H9 (cell line): Measurements from ENCODE around the gene ALOX5AP. TPM values are rescaled to one million over a fixed set of nuclear protein-coding genes. Genes with fewer than 3 reads are reported as not detected.
A peak's percentile ranks its signal among the peaks of the same experiment; 100 is the strongest.

Experiments used
- DNase-seq: peaks from one replicate; pipeline ENCODE4 v3.0.0-alpha.2; 2017
- H2AFZ ChIP-seq: one replicate; pipeline ENCODE4 v1.6.1; 2013; ENCODE audit warnings: mild to moderate bottlenecking, low read length, control low read depth, moderate library complexity
- H2AK5ac ChIP-seq: 2 replicates; pipeline ENCODE4 v1.6.1; 2013; ENCODE audit warnings: low read length, control low read depth, mixed read lengths; ENCODE audit not compliant: insufficient read length
- H2BK120ac ChIP-seq: one replicate; pipeline ENCODE4 v1.6.1; 2013; ENCODE audit warnings: low read depth, mild to moderate bottlenecking, low read length, control low read depth, inconsistent platforms; ENCODE audit not compliant: poor library complexity, severe bottlenecking
- H2BK12ac ChIP-seq: 2 replicates; pipeline ENCODE4 v1.6.1; 2013; ENCODE audit warnings: low read length, control low read depth, mixed read lengths, low read depth; ENCODE audit not compliant: insufficient read length
- H2BK15ac ChIP-seq: 2 replicates; pipeline ENCODE4 v1.6.1; 2013; ENCODE audit warnings: low read depth, low read length, control low read depth
- H2BK20ac ChIP-seq: one replicate; pipeline ENCODE4 v1.6.1; 2013; ENCODE audit warnings: low read depth, mild to moderate bottlenecking, low read length, control low read depth, inconsistent platforms; ENCODE audit not compliant: poor library complexity, severe bottlenecking
- H2BK5ac ChIP-seq: 2 replicates; pipeline ENCODE4 v1.6.1; 2013; ENCODE audit warnings: low read length, control low read depth, mixed read lengths; ENCODE audit not compliant: insufficient read length
- H3K14ac ChIP-seq: 2 replicates; pipeline ENCODE4 v1.6.1; 2013; ENCODE audit warnings: low read length, control low read depth; ENCODE audit not compliant: insufficient read depth
- H3K18ac ChIP-seq: 2 replicates; pipeline ENCODE4 v1.6.1; 2013; ENCODE audit warnings: low read depth, mild to moderate bottlenecking, mixed read lengths, low read length, control low read depth; ENCODE audit not compliant: insufficient read length
- H3K23ac ChIP-seq: 2 replicates; pipeline ENCODE4 v1.6.1; 2013; ENCODE audit warnings: low read length, control low read depth, mixed read lengths, low read depth; ENCODE audit not compliant: insufficient read length
- H3K23me2 ChIP-seq: 2 replicates; pipeline ENCODE4 v1.6.1; 2013; ENCODE audit warnings: low read depth, mild to moderate bottlenecking, mixed read lengths, low read length, control low read depth; ENCODE audit not compliant: insufficient read length, poor library complexity, severe bottlenecking
- H3K27ac ChIP-seq: 2 replicates; pipeline ENCODE4 v1.5.1; 2013; ENCODE audit warnings: low read length, control low read depth, mixed read lengths, low read depth; ENCODE audit not compliant: insufficient read length
- H3K27me3 ChIP-seq: 2 replicates; pipeline ENCODE4 v1.6.1; 2013; ENCODE audit warnings: low read length, control low read depth, inconsistent platforms; ENCODE audit not compliant: insufficient read depth
- H3K4ac ChIP-seq: 2 replicates; pipeline ENCODE4 v1.6.1; 2013; ENCODE audit warnings: low read depth, mild to moderate bottlenecking, control low read depth, inconsistent platforms, low read length, moderate library complexity
- H3K4me1 ChIP-seq: 2 replicates; pipeline ENCODE4 v1.6.1; 2013; ENCODE audit warnings: low read length, control low read depth, inconsistent platforms; ENCODE audit not compliant: insufficient read depth
- H3K4me2 ChIP-seq: 2 replicates; pipeline ENCODE4 v1.6.1; 2013; ENCODE audit warnings: low read length, control low read depth, mixed read lengths; ENCODE audit not compliant: insufficient read length, insufficient read depth
- H3K56ac ChIP-seq: 2 replicates; pipeline ENCODE4 v1.6.1; 2013; ENCODE audit warnings: low read depth, mild to moderate bottlenecking, mixed read lengths, low read length, control low read depth; ENCODE audit not compliant: insufficient read length
- H3K79me1 ChIP-seq: 2 replicates; pipeline ENCODE4 v1.6.1; 2013; ENCODE audit warnings: low read depth, mild to moderate bottlenecking, moderate library complexity, low read length, control low read depth, inconsistent platforms; ENCODE audit not compliant: insufficient read depth, poor library complexity, severe bottlenecking
- H3K79me2 ChIP-seq: 2 replicates; pipeline ENCODE4 v1.6.1; 2013; ENCODE audit warnings: low read length, control low read depth, inconsistent platforms; ENCODE audit not compliant: insufficient read depth
- H3K9ac ChIP-seq: 2 replicates; pipeline ENCODE4 v1.6.1; 2013; ENCODE audit warnings: low read length, control low read depth, mixed read lengths; ENCODE audit not compliant: insufficient read length; ENCODE audit errors: extremely low read depth
- H3K9me3 ChIP-seq: one replicate; pipeline ENCODE4 v1.6.1; 2013; ENCODE audit warnings: low read depth, low read length, inconsistent platforms; ENCODE audit not compliant: control insufficient read depth
- H3T11ph ChIP-seq: one replicate; pipeline ENCODE4 v1.6.1; 2013; ENCODE audit warnings: mild to moderate bottlenecking, low read length, control low read depth, inconsistent platforms
- H4K20me1 ChIP-seq: one replicate; pipeline ENCODE4 v1.6.1; 2013; ENCODE audit not compliant: control insufficient read depth, insufficient read length, insufficient read depth
- H4K5ac ChIP-seq: 2 replicates; pipeline ENCODE4 v1.6.1; 2013; ENCODE audit warnings: low read depth, mild to moderate bottlenecking, mixed read lengths, low read length, control low read depth; ENCODE audit not compliant: insufficient read length
- H4K8ac ChIP-seq: replicated peaks from 2 replicates; pipeline ENCODE4 v1.6.1; 2013; ENCODE audit warnings: low read length, control low read depth, mixed read lengths, low read depth; ENCODE audit not compliant: insufficient read length
- H4K91ac ChIP-seq: 2 replicates; pipeline ENCODE4 v1.6.1; 2013; ENCODE audit warnings: low read depth, mild to moderate bottlenecking, moderate library complexity, mixed read lengths, low read length, control low read depth; ENCODE audit not compliant: insufficient read length
- H3K27ac Mint-ChIP-seq, 3 experiments: 2 replicates in 2 of 3; 3 replicates in 1 of 3; pipeline ENCODE4 v1.8.0; 2020 to 2021; ENCODE audit warnings: mixed read lengths in 3 of 3, mild to moderate bottlenecking in 1 of 3, moderate library complexity in 1 of 3
- H3K27me3 Mint-ChIP-seq: 2 replicates; pipeline ENCODE4 v1.8.0; 2021; ENCODE audit warnings: low read depth, mild to moderate bottlenecking, moderate library complexity, mixed read lengths
- H3K36me3 Mint-ChIP-seq, 3 experiments: 2 replicates in 2 of 3; 3 replicates in 1 of 3; pipeline ENCODE4 v1.8.0; 2020 to 2021; ENCODE audit warnings: low read depth in 3 of 3, mixed read lengths in 3 of 3; ENCODE audit not compliant: insufficient read depth in 1 of 3
- H3K4me1 Mint-ChIP-seq, 2 experiments: 2 replicates each; pipeline ENCODE4 v1.8.0; 2020; ENCODE audit warnings: mixed read lengths in 2 of 2
- H3K4me3 Mint-ChIP-seq, 2 experiments: 2 replicates in 1 of 2; 3 replicates in 1 of 2; pipeline ENCODE4 v1.8.0; 2020 to 2021; ENCODE audit warnings: mild to moderate bottlenecking in 2 of 2, mixed read lengths in 2 of 2, moderate library complexity in 1 of 2
- H3K9me3 Mint-ChIP-seq, 2 experiments: 2 replicates in 1 of 2; 3 replicates in 1 of 2; pipeline ENCODE4 v1.8.0; 2020; ENCODE audit warnings: mild to moderate bottlenecking in 2 of 2, mixed read lengths in 2 of 2, moderate library complexity in 1 of 2
- CTCF ChIP-seq: fragments of 200-600 bp; sonication (generic); conservative IDR thresholded peaks from 3 replicates; pipeline ENCODE4 v1.8.0; 2021; ENCODE audit warnings: antibody characterized with exemption, mild to moderate bottlenecking
- WGBS: extraction: QIAGEN DNeasy Blood & Tissue Kit; methylation state at CpG from one replicate; pipeline ENCODE4 v1.1.7; 2013; ENCODE audit warnings: missing lambda C conversion rate, low lambda C conversion rate, mixed read lengths; ENCODE audit not compliant: insufficient read length; ENCODE audit errors: extremely low coverage; 5-methylcytosine and 5-hydroxymethylcytosine counted together
- total RNA-seq: library from RNA; stranded (reverse); gene quantifications from 2 replicates; pipeline ENCODE4 v1.2.1, GENCODE V29; 2021

Gene ALOX5AP
- total RNA-seq, 1 experiment from 2014 or later, result not detected

- Histone ChIP-seq H4K91ac (no peak overlapping the region), H2AFZ (no peak overlapping the region), H3K14ac (no peak overlapping the region), H3K79me2 (no peaks in the 10 kb centered on the region), H3K79me1 (no peaks in the 10 kb centered on the region), H4K5ac (no peak overlapping the region), H3K23ac (no peak overlapping the region), H3T11ph (no peak overlapping the region), H3K4ac (no peak overlapping the region), H3K9ac (no peak overlapping the region), H3K4me2 (no peak overlapping the region), H3K4me1 (no peaks in the 10 kb centered on the region), H3K9me3 (no peaks in the 10 kb centered on the region), H3K18ac (no peak overlapping the region), H3K27ac (no peak overlapping the region), H2BK5ac (no peak overlapping the region), H3K27me3 (no peaks in the 10 kb centered on the region), H4K8ac (no peak overlapping the region), H4K20me1 (no peaks in the 10 kb centered on the region), H2BK15ac (no peak overlapping the region), H2BK12ac (no peak overlapping the region), H3K23me2 (no peaks in the 10 kb centered on the region), H2AK5ac (no peak overlapping the region), H2BK20ac (no peak overlapping the region), H3K56ac (no peak overlapping the region), H2BK120ac (no peak overlapping the region)
- no peak for DNase-seq
- Mint-ChIP-seq H3K27ac (no peak overlapping the region; a peak in 1 of 7 replicates), H3K27me3 (no peaks in the 10 kb centered on the region), H3K36me3 (no peaks in the 10 kb centered on the region), H3K4me1 (peaks cover 16 to 22% of the 10 kb centered on the region in 2 experiments), H3K9me3 (no peaks in the 10 kb centered on the region), H3K4me3 (no peak overlapping the region)
- peak; percentile 21; the same call in 1 of the 3 replicates for TF ChIP-seq CTCF
- no CpG with 5 or more reads among the region's 4 CpGs for WGBS
These were observed 60.8 kb downstream of the ALOX5AP start for GRCh38 chr13:30796132-30796572.
